GM12878 (cell line): ENCODE data around the gene MAPK1IP1L. TPM values are rescaled to one million over a fixed set of nuclear protein-coding genes. Genes with fewer than 3 reads are reported as not detected.

Experiments used
- ATAC-seq: fragments of 200-7000 bp; cut with Tn5 transposase; 3 replicates; pipeline ENCODE4 v1.9.1; 2020; ENCODE audit warnings: mild to moderate bottlenecking, moderate library complexity
- BruUV-seq: library from RNA; stranded (reverse); fragments of 400-500 nt; replicated peaks from 2 replicates; lab custom pipeline; 2021; lab: Mats Ljungman, UMichigan
- CTCF ChIA-PET: fragments of 300-600 bp; sonication (Branson Sonifier 250); formaldehyde crosslinking; extraction: SDS; loops from one replicate; lab custom pipeline; 2021; ENCODE audit warnings: inconsistent platforms; lab: Yijun Ruan, JAX
- POLR2A ChIA-PET: fragments of 350-600 bp; formaldehyde crosslinking; extraction: SDS; loops from one replicate; lab custom pipeline; 2021; ENCODE audit warnings: inconsistent platforms; lab: Charles Lee
- RAD21 ChIA-PET: fragments of 300-600 bp; sonication (Branson Sonifier 250); formaldehyde crosslinking; loops from one replicate; lab custom pipeline; 2023; ENCODE audit warnings: antibody characterized with exemption; ENCODE audit not compliant: unreplicated experiment; lab: Charles Lee
- SMC1A ChIA-PET: fragments of 300-600 bp; sonication (Branson Sonifier 250); formaldehyde crosslinking; loops from one replicate; lab custom pipeline; 2023; ENCODE audit not compliant: unreplicated experiment, uncharacterized antibody; lab: Charles Lee
- DNase-seq: peaks from one replicate; pipeline ENCODE4 v3.0.0-alpha.2; 2011; ENCODE audit warnings: low read depth, low spot score
- FAIRE-seq: peaks from 3 replicates; lab custom pipeline; 2011; peaks lifted over from hg19 to GRCh38; lab: Jason Lieb, UNC
- H2AFZ ChIP-seq: 2 replicates; pipeline ENCODE4 v1.6.0; 2011; ENCODE audit warnings: low read depth, low read length, control low read depth; ENCODE audit not compliant: control insufficient read depth
- H3K27ac ChIP-seq: 2 replicates; pipeline ENCODE4 v1.5.1; 2011; ENCODE audit warnings: control low read depth; ENCODE audit not compliant: control insufficient read depth, insufficient read depth
- H3K27me3 ChIP-seq, 2 experiments: replicated peaks in 1 of 2; 2 replicates each; pipeline versions ENCODE4 v1.6.0 to v1.6.1; 2011; ENCODE audit warnings: low read length in 1 of 2; ENCODE audit not compliant: control insufficient read depth in 2 of 2, insufficient read depth in 2 of 2
- H3K36me3 ChIP-seq, 2 experiments: 2 replicates each; pipeline ENCODE4 v1.5.1; 2011; ENCODE audit warnings: low read length in 1 of 2; ENCODE audit not compliant: control insufficient read depth in 2 of 2, insufficient read depth in 2 of 2
- H3K4me1 ChIP-seq: 2 replicates; pipeline ENCODE4 v1.6.1; 2011; ENCODE audit warnings: mild to moderate bottlenecking, low read length, moderate library complexity, mixed read lengths; ENCODE audit not compliant: control insufficient read depth, insufficient read depth
- H3K4me2 ChIP-seq: 2 replicates; pipeline ENCODE4 v1.6.0; 2011; ENCODE audit warnings: control low read depth; ENCODE audit not compliant: control insufficient read depth, insufficient read depth
- H3K4me3 ChIP-seq: fragments of 200-600 bp; sonication (generic); 2 replicates; pipeline ENCODE4 v1.5.1; 2016
- H3K79me2 ChIP-seq: 2 replicates; pipeline ENCODE4 v1.6.0; 2011; ENCODE audit warnings: low read length; ENCODE audit not compliant: control insufficient read depth, insufficient read depth
- H3K9ac ChIP-seq: 2 replicates; pipeline ENCODE4 v1.8.0; 2011; ENCODE audit warnings: low read length, control low read depth, mixed read lengths; ENCODE audit not compliant: control insufficient read depth, insufficient read depth
- H3K9me3 ChIP-seq: replicated peaks from 3 replicates; pipeline ENCODE4 v1.5.1; 2011; ENCODE audit warnings: mild to moderate bottlenecking, low read length; ENCODE audit not compliant: control insufficient read depth, insufficient read depth
- H4K20me1 ChIP-seq: 2 replicates; pipeline ENCODE4 v1.6.0; 2011; ENCODE audit not compliant: control insufficient read depth, insufficient read depth
- ATF7 ChIP-seq: fragments of 450-650 bp; IDR thresholded peaks from 2 replicates; pipeline ENCODE4 v1.6.1; 2016; ENCODE audit warnings: low read depth, mild to moderate bottlenecking
- CHD4 ChIP-seq: fragments of 200-600 bp; sonication (generic); IDR thresholded peaks from 2 replicates; pipeline ENCODE4 v1.6.1; 2016; ENCODE audit warnings: mild to moderate bottlenecking
- EP300 ChIP-seq, 2 experiments: fragments of 150-350 bp in 1 of 2; IDR thresholded peaks; 2 replicates each; pipeline ENCODE4 v1.6.1; 2011 to 2012; ENCODE audit warnings: low read depth in 2 of 2, low read length in 2 of 2, borderline replicate concordance in 1 of 2, improper control_type of control experiment in 1 of 2, inconsistent platforms in 1 of 2; ENCODE audit not compliant: control insufficient read depth in 1 of 2
- HDGF ChIP-seq: fragments of 450-650 bp; IDR thresholded peaks from 2 replicates; pipeline ENCODE4 v1.6.1; 2016; ENCODE audit warnings: antibody characterized with exemption
- IRF4 ChIP-seq: IDR thresholded peaks from 2 replicates; pipeline ENCODE4 v1.6.1; 2011; ENCODE audit warnings: low read depth, low read length
- LARP7 ChIP-seq: fragments of 450-650 bp; IDR thresholded peaks from 2 replicates; pipeline ENCODE4 v1.6.1; 2017; ENCODE audit warnings: mild to moderate bottlenecking
- MTA2 ChIP-seq: fragments of 450-650 bp; IDR thresholded peaks from 2 replicates; pipeline ENCODE4 v1.6.1; 2016; ENCODE audit warnings: low read depth, mild to moderate bottlenecking, moderate library complexity
- MYC ChIP-seq: IDR thresholded peaks from 2 replicates; pipeline ENCODE4 v1.6.1; 2011; ENCODE audit warnings: mild to moderate bottlenecking, low read length, moderate library complexity, inconsistent platforms; ENCODE audit not compliant: insufficient read depth, insufficient replicate concordance, insufficient read length, severe bottlenecking
- POU2F2 ChIP-seq: IDR thresholded peaks from 3 replicates; pipeline ENCODE4 v1.6.1; 2011; ENCODE audit warnings: low read depth, mild to moderate bottlenecking, low read length, borderline replicate concordance
- STAT1 ChIP-seq: fragments of 450-650 bp; conservative IDR thresholded peaks from 2 replicates; pipeline ENCODE4 v1.6.1; 2014; ENCODE audit warnings: antibody characterized with exemption, mild to moderate bottlenecking
- SUZ12 ChIP-seq: fragments of 200-600 bp; sonication (generic); IDR thresholded peaks from one replicate; pipeline ENCODE4 v1.6.1; 2018; ENCODE audit warnings: antibody characterized with exemption, mild to moderate bottlenecking; ENCODE audit not compliant: unreplicated experiment
- TAF1 ChIP-seq: IDR thresholded peaks from 2 replicates; pipeline ENCODE4 v1.6.1; 2011; ENCODE audit warnings: mild to moderate bottlenecking, low read depth, low read length, borderline replicate concordance
- WGBS: methylation state at CpG from one replicate; pipeline ENCODE4 v1.1.6; 2016; ENCODE audit warnings: low lambda C conversion rate; ENCODE audit not compliant: insufficient replicate concordance, insufficient coverage; ENCODE audit errors: missing lambda C conversion rate; 5-methylcytosine and 5-hydroxymethylcytosine counted together
- in situ Hi-C: fragments of 300-500 bp; cut with MboI; formaldehyde crosslinking; loops from 9 replicates; pipeline ENCODE4 v1.14.3; 2018; ENCODE audit warnings: mixed read lengths
- intact Hi-C: fragments of 100-400 bp; cut with micrococcal nuclease; formaldehyde crosslinking; loops from one replicate; pipeline ENCODE4 v1.14.2; 2022; ENCODE audit not compliant: unreplicated experiment
- polyA plus RNA-seq, 11 experiments: library from polyadenylated mRNA; depleted of rRNA in 4 of 11; unstranded in 6 of 11; stranded (reverse) in 5 of 11; fragments of >200 nt; fragmentation: Nextera tagmentation in 4 of 11; fragmentation: Illumina TruSeq in 1 of 11; extraction: Ambion mirVana in 4 of 11; extraction: Trizol in 1 of 11; gene quantifications; 1 replicate in 1 of 11; 2 replicates in 10 of 11; pipeline versions ENCODE4 v1.2.1 to v1.2.3, GENCODE V29; 2011 to 2016; ENCODE audit warnings: inconsistent platforms in 2 of 11, missing spikeins in 2 of 11, low read depth in 1 of 11
- total RNA-seq, 4 experiments: library from RNA; depleted of rRNA in 3 of 4; stranded (reverse); fragments of >200 nt in 3 of 4; fragmentation: Illumina TruSeq in 1 of 4; extraction: Trizol in 1 of 4; gene quantifications; 2 replicates each; pipeline versions ENCODE4 v1.2.1 to v1.2.3, GENCODE V29; 2013 to 2021
- TF ChIP-seq, protein P1 (sequence below): fragments of 450-650 bp; IDR thresholded peaks from 2 replicates; pipeline ENCODE4 v1.6.1; 2017; ENCODE audit warnings: mild to moderate bottlenecking, moderate library complexity
- TF ChIP-seq, protein P2 (sequence below): IDR thresholded peaks from 2 replicates; pipeline ENCODE4 v1.6.1; 2011; ENCODE audit warnings: low read depth, mild to moderate bottlenecking, low read length, moderate library complexity, borderline replicate concordance; ENCODE audit errors: extremely low read depth

The MAPK1IP1L gene
- total and polyA plus RNA-seq, 10 of the 15 experiments (the other 5 are each of a cell fraction or from before 2014, with no cell fraction given): 44.6 to 117 (median 73.0) TPM

DNA sequence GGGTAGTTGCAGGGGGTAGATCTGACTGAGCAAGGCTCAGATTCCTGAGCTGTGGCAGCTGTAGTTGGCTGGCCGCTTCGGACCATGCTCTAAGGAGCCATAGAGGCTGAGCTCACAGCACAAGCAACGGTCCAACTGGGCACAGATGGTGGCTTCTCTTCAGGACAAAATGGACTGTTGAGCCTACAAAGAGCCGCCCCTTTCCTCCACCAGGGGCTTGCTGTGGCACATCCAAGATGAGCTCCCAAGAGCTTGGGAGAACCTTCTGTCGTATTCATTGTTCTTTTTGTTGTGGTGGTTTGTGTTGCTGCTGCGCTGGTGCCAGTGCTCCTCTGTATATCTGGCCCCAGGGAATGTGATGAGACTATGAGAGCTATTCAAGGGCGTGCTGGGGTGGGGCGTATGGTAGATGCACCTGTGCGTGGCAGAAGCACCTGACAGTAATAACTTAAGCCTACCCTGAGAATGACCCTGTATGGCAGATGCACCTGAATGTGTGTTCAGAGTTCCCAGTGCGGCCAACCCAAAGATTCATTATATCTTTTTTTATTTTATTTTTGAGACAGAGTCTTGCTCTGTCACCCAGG lies 59.8 kb downstream of the MAPK1IP1L start:
- ATAC-seq (no peak), DNase-seq (no peak), FAIRE-seq (no peak)
- H3K4me3 ChIP-seq: no peak overlapping the region
- RAD21 ChIA-PET: no interaction called here
- in situ Hi-C loops (no loop called here), intact Hi-C loops (no loop called here)
- SMC1A ChIA-PET: interaction anchor here (0.7 kb wide), 1 partner anchor 11 kb away, joined by 3 read pairs; no protein-coding TSS in a partner anchor
- no peak overlapping the region for H3K4me2 ChIP-seq
- no peak overlapping the region for H3K9ac ChIP-seq
- no peak overlapping the region for H2AFZ ChIP-seq
- BruUV-seq: no TSS peak
- H3K9me3 ChIP-seq: no peaks in the 10 kb centered on the region; the same call in 2 of the 3 replicates
- WGBS: 87% methylated on average over 10 of the region's 10 CpGs
- POLR2A ChIA-PET: no interaction called here
- CTCF ChIA-PET: no interaction called here
- no peaks in the 10 kb centered on the region for H3K36me3 ChIP-seq
- no peaks in the 10 kb centered on the region for H3K79me2 ChIP-seq
- H3K27me3 ChIP-seq: no peaks in the 10 kb centered on the region
- H4K20me1 ChIP-seq: no peaks in the 10 kb centered on the region
- H3K4me1 ChIP-seq: peaks cover 7% of the 10 kb centered on the region
- TF ChIP-seq MTA2 (no peak), STAT1 (no peak), EP300 (IDR thresholded peaks at IDR 0.05; ENCODE audit: borderline replicate concordance in 1 of 2, control insufficient read depth in 1 of 2, low read depth in 2 of 2, low read length in 2 of 2) (no peak), LARP7 (no peak), SUZ12 (no peak), CHD4 (no peak), TAF1 (no peak), HDGF (no peak), IRF4 (no peak), MYC (no peak), POU2F2 (no peak), ATF7 (no peak)
- TF ChIP-seq, protein P1, sequence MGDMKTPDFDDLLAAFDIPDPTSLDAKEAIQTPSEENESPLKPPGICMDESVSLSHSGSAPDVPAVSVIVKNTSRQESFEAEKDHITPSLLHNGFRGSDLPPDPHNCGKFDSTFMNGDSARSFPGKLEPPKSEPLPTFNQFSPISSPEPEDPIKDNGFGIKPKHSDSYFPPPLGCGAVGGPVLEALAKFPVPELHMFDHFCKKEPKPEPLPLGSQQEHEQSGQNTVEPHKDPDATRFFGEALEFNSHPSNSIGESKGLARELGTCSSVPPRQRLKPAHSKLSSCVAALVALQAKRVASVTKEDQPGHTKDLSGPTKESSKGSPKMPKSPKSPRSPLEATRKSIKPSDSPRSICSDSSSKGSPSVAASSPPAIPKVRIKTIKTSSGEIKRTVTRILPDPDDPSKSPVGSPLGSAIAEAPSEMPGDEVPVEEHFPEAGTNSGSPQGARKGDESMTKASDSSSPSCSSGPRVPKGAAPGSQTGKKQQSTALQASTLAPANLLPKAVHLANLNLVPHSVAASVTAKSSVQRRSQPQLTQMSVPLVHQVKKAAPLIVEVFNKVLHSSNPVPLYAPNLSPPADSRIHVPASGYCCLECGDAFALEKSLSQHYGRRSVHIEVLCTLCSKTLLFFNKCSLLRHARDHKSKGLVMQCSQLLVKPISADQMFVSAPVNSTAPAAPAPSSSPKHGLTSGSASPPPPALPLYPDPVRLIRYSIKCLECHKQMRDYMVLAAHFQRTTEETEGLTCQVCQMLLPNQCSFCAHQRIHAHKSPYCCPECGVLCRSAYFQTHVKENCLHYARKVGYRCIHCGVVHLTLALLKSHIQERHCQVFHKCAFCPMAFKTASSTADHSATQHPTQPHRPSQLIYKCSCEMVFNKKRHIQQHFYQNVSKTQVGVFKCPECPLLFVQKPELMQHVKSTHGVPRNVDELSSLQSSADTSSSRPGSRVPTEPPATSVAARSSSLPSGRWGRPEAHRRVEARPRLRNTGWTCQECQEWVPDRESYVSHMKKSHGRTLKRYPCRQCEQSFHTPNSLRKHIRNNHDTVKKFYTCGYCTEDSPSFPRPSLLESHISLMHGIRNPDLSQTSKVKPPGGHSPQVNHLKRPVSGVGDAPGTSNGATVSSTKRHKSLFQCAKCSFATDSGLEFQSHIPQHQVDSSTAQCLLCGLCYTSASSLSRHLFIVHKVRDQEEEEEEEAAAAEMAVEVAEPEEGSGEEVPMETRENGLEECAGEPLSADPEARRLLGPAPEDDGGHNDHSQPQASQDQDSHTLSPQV: no peak
- TF ChIP-seq, protein P2, sequence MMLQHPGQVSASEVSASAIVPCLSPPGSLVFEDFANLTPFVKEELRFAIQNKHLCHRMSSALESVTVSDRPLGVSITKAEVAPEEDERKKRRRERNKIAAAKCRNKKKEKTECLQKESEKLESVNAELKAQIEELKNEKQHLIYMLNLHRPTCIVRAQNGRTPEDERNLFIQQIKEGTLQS: no peak
- H3K27ac ChIP-seq: no peak overlapping the region
